Activated CD8-positive, alpha-beta memory T cell treated with anti-CD3 and anti-CD28 coated beads, Interleukin-2, amount 50 U/mL, for 4 hours (primary cell): ENCODE results near the gene GAGE10.
A peak's percentile ranks its signal among the peaks of the same experiment; 100 is the strongest.

ENCODE experiments used
- DNase-seq: peaks from one replicate; pipeline ENCODE4 v3.0.0-alpha.2; 2020

Gene GAGE10

GRCh38 chrX:49303346-49303745 is at the start of gene GAGE10:
GAGE10 (plus strand) TSS chrX:49303646; CDS start chrX:49304860, 1,214 bp downstream.
- no peak for DNase-seq

DNA sequence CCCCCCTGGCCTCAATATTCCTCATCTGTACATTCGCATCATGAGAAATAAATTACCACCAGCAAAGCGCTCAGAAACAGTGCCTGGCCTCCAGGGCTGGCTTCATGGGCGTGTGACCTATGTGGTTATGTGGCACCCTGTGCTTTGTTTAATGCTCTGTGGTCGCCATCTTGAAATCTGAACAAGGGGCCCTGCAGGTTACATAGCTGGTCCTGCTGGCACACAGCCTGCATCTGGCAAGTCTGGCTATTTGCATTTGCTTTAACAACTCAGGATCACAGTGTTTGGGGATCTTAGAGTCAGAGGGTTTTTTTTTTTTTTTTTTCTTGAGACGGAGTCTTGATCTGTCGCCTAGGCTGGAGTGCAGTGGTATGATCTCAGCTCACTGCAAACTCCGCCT is 48.8 kb upstream of the GAGE10 start:
- DNase-seq: no peak

DNA sequence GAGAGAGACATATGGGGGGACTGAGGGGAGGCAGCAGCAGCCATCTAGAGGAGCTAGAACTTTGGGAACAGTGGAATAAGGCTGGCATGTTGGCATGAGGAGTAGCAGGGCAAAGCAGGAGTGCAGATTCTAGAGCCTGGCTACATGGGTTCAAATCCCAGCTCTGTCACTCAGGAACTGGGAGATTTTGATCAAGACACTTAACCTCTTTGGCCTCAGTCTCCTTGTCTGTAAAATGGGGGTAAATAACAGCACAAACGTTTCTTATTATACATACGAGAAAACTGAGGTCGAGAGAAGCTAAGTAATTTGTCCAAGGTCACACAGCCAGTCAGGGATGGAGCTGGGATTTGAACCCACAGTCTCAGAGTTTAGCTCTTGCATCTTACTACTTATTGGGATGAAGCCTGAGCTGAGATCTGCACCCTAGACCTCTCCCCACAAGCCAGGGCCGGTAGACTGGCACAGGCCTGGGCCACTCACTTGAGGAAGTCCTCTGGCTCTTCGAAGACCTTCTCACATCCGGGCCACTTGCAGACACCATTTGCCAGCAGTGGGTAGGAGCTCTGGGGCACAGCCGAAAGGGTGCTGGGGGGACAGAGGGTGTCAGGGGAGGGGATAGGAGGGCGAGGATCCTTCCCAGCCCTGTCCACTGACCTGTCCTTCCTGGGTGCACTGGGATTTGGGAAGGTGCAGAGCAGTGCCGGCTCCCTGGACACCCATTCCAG is 47.0 kb upstream of the GAGE10 start:
- DNase-seq: no peak

GRCh38 chrX:49257074-49257790 is 46.2 kb upstream of the GAGE10 start:
- no peak for DNase-seq

- DNase-seq: no peak
Measured at GRCh38 chrX:49257846-49258748, 45.3 kb upstream of the GAGE10 start.

DNA sequence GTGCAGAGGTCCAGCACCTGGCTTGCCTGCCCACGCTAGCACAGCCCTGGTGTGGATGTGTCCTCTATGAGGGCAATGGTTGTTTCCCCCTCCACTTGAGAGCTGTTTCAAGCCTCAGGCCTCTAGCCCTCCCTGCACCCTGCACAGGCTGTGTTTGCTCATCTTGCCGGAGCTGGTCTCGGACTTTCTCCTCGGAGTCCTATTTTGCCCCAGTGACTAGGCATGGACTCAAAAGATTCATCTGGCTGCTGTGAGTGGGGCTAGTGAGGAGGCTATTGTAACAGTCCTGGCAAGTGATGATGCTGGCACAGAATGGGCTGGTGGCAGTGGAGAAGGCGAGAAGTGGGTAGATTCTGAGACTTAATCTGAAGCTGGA is 44.7 kb upstream of the GAGE10 start:
- DNase-seq: no peak

DNA sequence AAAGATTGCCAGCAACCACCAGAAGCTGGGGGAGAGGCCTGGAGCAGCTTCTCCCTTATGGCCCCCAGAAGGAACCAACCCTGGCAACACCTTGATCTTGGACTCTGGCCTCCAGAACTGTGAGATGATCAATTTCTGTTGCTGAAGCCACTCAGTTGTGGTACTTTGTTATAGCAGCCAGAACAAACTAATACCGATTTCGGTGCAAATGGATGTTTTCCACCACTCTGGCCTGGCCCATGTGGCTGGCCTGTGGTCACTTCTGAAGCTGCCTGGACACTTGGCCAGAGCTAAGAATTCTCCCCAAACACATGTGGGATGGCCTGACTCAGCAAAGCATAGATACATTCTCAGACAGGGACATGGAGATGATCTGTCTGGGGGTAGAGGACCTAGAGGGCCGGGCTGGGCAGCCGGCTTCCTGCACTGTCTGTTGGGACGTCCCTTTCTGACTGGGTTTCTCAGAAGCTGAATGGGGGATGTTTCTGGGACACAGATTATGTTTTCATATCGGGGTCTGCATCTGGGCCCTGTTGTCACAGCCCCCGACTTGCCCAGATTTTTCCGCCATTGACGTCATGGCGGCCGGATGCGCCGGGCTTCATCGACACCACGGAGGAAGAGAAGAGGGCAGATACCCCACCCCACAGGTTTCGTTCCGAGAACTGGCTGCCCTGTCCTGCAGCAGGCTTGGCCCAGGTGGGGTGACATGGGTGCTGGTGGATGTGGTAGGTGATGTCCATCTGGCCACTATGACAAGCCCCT is 43.0 kb upstream of the GAGE10 start:
- no peak for DNase-seq

DNA sequence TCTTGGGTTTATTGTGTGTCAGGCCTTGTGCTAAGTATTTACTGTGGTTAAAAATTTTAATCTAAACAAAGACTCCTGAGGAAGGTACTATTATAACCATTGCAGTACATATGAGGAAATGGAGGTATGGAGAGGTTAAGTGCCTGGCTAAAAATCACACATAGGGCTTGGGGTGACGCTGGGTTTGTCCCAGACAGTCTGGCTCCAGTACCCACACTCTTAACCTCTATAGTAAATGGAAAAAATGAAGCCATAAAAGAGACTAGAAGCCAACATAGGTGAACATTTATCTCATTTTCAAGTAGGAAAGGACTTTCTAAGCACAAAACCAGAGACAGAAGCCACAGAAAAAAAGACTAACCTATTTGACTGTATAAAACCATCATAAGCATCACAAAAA is 40.8 kb upstream of the GAGE10 start:
- no peak for DNase-seq

- no peak for DNase-seq
Measured at GRCh38 chrX:49263631-49264030, 39.8 kb upstream of the GAGE10 start.

DNA sequence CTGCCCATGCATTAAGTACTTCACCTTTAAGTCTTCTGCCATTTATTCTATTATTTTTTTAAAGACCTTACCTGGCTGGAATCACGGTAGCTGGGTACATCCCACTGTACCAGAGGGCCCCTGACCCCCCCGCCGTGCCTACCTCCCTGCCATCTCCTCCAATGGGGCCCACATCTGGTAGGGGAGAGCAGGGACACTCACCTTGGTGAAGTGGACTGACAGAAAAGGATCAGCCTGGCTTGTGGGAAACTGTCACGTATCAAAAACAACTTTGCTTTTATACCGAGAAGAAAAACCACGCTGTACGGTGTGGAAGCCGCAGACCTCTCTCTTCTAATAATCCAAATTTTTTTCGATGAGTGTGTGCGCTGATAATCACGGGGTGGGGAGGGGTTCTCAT is 39.0 kb upstream of the GAGE10 start, which contains the start of gene FOXP3:
Gene FOXP3 (minus strand): TSS at position 251 of the 400 bp plus-strand sequence. CDS start 6,205 bp downstream, outside the sequence.
- no peak for DNase-seq

GRCh38 chrX:49266523-49267445 is 36.7 kb upstream of the GAGE10 start:
- no peak for DNase-seq

DNA sequence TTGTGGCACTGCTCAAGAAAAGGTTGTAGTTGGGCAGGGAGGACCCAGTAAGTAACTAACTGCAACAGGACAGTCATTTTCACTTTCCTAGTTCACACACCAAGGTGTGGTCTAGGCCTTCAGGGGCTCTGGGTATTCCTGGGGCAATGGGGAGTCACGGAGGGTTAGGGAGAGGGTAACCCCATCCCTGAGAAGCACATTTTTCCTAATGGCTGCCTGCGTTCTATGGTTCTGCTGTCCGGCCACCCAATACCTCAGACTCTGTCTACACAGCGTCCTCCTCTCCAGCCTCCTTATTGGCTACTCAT is 34.8 kb upstream of the GAGE10 start:
- DNase-seq: no peak

- DNase-seq: peak; percentile 90
Measured at GRCh38 chrX:49269010-49269766, 34.3 kb upstream of the GAGE10 start.

GRCh38 chrX:49269767-49270248 is 33.6 kb upstream of the GAGE10 start, which contains the start of gene PPP1R3F:
PPP1R3F (plus strand) TSS chrX:49269793; CDS start chrX:49269870, 77 bp downstream.
- no peak for DNase-seq

- DNase-seq: no peak
Measured at GRCh38 chrX:49270249-49270921, 33.1 kb upstream of the GAGE10 start.

- DNase-seq: peak; percentile 12
Measured at GRCh38 chrX:49271341-49271740, 32.1 kb upstream of the GAGE10 start.

DNA sequence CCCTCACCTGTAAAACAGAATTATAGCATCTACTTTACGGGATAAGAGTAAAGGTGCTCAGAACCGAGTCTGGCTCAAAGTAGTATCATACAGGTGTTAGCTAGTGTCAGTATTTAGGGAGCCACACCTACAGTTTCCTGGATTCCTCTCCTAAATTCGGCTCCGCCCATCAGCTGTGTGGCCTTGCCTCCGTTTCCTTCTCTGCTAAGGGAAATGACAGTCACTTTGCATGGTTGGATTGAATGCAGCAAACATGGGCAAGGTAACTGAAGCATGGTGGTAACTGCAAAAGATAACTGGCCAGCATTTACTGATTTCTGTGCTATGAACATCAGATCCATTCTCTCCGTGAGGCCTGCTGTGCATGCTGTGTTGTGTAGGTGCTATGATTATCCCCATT is 31.0 kb upstream of the GAGE10 start:
- DNase-seq: peak; percentile 13

GRCh38 chrX:49273181-49273727 is 30.2 kb upstream of the GAGE10 start:
- DNase-seq: no peak

GRCh38 chrX:49276207-49276606 is 27.2 kb upstream of the GAGE10 start:
- DNase-seq: no peak
